ENCODE measurements around the gene KANK2.

DNA sequence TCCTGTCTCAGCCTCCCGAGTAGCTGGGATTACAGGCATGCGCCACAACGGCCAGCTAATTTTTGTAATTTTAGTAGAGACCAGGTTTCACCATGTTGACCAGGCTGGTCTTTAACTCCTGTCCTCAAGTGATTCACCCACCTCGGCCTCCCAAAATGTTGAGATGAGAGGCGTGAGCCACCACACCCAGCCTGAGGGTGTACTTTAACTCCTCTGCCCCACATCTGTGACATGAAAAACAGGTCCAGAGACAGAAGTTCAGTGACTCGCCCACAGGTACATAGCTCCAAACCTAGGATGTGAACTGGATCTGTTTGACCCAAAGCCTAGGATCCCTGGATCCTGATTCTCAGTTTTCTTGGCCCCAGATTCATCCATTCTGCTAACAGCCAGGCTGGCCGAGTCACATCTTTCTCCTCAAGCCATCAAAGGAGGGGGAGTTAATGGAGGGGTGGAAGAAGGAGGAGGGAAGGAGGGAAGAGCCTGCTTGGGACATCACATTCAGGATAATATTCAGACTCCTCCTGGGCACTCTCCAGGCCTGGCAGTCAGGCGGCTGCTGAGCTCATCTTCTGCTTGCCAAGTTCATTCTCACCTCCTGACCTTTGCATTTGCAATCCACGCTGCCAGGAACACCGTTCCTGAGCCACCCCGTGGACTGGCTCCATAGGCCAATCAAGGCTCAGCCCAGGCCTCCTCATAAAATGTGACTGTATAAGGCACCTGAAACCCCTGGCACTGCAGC, 44.9 kb downstream of the KANK2 start:
- TF ChIP-seq GATA2 (IDR thresholded peaks at IDR 0.05; ENCODE audit: low read depth, low read length): no peak
- TF ChIP-seq GATA3 (IDR thresholded peaks at IDR 0.05; ENCODE audit: low read depth, low read length): no peak

Measured in SH-SY5Y (cell line).